ENCODE results near the gene TGFB1I1.
"Not testable (repeated sequence)": the region's sequence is repeated elsewhere in the genome, so short reads cannot be mapped to it uniquely, and the experiment has no call there.

TGFB1I1 gene

GRCh38 chr16:31479751-31480150 is 7.8 kb downstream of the TGFB1I1 start:
- Histone ChIP-seq H4K8ac (ENCODE audit: low read depth, low read length) (no peak overlapping the region), H3K18ac (ENCODE audit: low read length) (no peak overlapping the region), H3K9me3 (replicated peaks in 1 of 2; ENCODE audit: control insufficient read depth in 2 of 2, insufficient read depth in 1 of 2, low read depth in 1 of 2, low read length in 2 of 2) (peaks cover 0 to 2% of the 10 kb centered on the region in 2 donors), H2BK15ac (ENCODE audit: low read length) (no peak overlapping the region), H2BK12ac (ENCODE audit: low read length) (no peak overlapping the region), H3K4me2 (ENCODE audit: insufficient read depth, low read length, poor library complexity, severe bottlenecking) (no peak overlapping the region), H3K79me1 (ENCODE audit: low read depth, low read length) (peaks cover 2% of the 10 kb centered on the region), H4K91ac (ENCODE audit: low read depth, low read length, poor library complexity) (no peak overlapping the region), H2BK5ac (ENCODE audit: low read length) (no peak overlapping the region), H3K23ac (ENCODE audit: low read depth, low read length, poor library complexity) (no peak overlapping the region), H2AK5ac (ENCODE audit: low read depth, low read length) (no peak overlapping the region), H3K4ac (ENCODE audit: low read length) (no peak overlapping the region), H3K27me3 (ENCODE audit: control insufficient read depth in 3 of 3, insufficient read depth in 3 of 3, low read depth in 1 of 3, low read length in 3 of 3) (peaks cover 2 to 68% (median 21%) of the 10 kb centered on the region in 3 experiments), H3K4me3 (ENCODE audit: low read length in 2 of 2) (no peak overlapping the region), H3K36me3 (replicated peaks in 1 of 2; ENCODE audit: control insufficient read depth in 2 of 2, insufficient read depth in 2 of 2, low read length in 2 of 2) (peaks cover 0 to 18% of the 10 kb centered on the region in 2 donors), H2AFZ (ENCODE audit: low read length) (no peak overlapping the region), H3K14ac (ENCODE audit: low read length) (no peak overlapping the region), H3K4me1 (ENCODE audit: control insufficient read depth in 2 of 2, insufficient read depth in 1 of 2, low read depth in 1 of 2, low read length in 2 of 2) (peaks cover 4 to 6% of the 10 kb centered on the region in 2 donors), H3K27ac (replicated peaks; ENCODE audit: low read length) (no peak overlapping the region), H3K9ac (ENCODE audit: low read depth, low read length, poor library complexity) (no peak overlapping the region), H2BK120ac (ENCODE audit: low read depth, low read length) (no peak overlapping the region)
- WGBS, 2 donors (ENCODE audit: extremely low coverage in 2 of 2, insufficient read length in 2 of 2, insufficient replicate concordance in 1 of 2) = no CpG with 5 or more reads among the region's 9 CpGs
- no peak for DNase-seq (ENCODE audit: low spot score)

- Histone ChIP-seq H3K27ac (replicated peaks; ENCODE audit: low read length) (no peak overlapping the region), H4K91ac (ENCODE audit: low read depth, low read length, poor library complexity) (no peak overlapping the region), H3K9ac (ENCODE audit: low read depth, low read length, poor library complexity) (no peak overlapping the region), H3K79me1 (ENCODE audit: low read depth, low read length) (peaks cover 2% of the 10 kb centered on the region), H2BK5ac (ENCODE audit: low read length) (no peak overlapping the region), H2BK12ac (ENCODE audit: low read length) (no peak overlapping the region), H3K18ac (ENCODE audit: low read length) (no peak overlapping the region), H4K8ac (ENCODE audit: low read depth, low read length) (no peak overlapping the region), H2BK120ac (ENCODE audit: low read depth, low read length) (no peak overlapping the region), H3K9me3 (replicated peaks in 1 of 2; ENCODE audit: control insufficient read depth in 2 of 2, insufficient read depth in 1 of 2, low read depth in 1 of 2, low read length in 2 of 2) (peaks cover 0 to 2% of the 10 kb centered on the region in 2 donors), H2AFZ (ENCODE audit: low read length) (no peak overlapping the region), H3K4me3 (ENCODE audit: low read length in 2 of 2) (no peak overlapping the region), H3K14ac (ENCODE audit: low read length) (no peak overlapping the region), H3K23ac (ENCODE audit: low read depth, low read length, poor library complexity) (no peak overlapping the region), H3K4ac (ENCODE audit: low read length) (no peak overlapping the region), H2BK15ac (ENCODE audit: low read length) (no peak overlapping the region), H2AK5ac (ENCODE audit: low read depth, low read length) (no peak overlapping the region), H3K4me1 (ENCODE audit: control insufficient read depth in 2 of 2, insufficient read depth in 1 of 2, low read depth in 1 of 2, low read length in 2 of 2) (peaks cover 4 to 6% of the 10 kb centered on the region in 2 donors), H3K36me3 (replicated peaks in 1 of 2; ENCODE audit: control insufficient read depth in 2 of 2, insufficient read depth in 2 of 2, low read length in 2 of 2) (peaks cover 0 to 7% of the 10 kb centered on the region in 2 donors), H3K4me2 (ENCODE audit: insufficient read depth, low read length, poor library complexity, severe bottlenecking) (no peak overlapping the region), H3K27me3 (ENCODE audit: control insufficient read depth in 3 of 3, insufficient read depth in 3 of 3, low read depth in 1 of 3, low read length in 3 of 3) (peaks cover 8 to 68% (median 17%) of the 10 kb centered on the region in 3 experiments)
- WGBS, 2 donors (ENCODE audit: extremely low coverage in 2 of 2, insufficient read length in 2 of 2, insufficient replicate concordance in 1 of 2) = no CpG with 5 or more reads among the region's 7 CpGs
- no peak for DNase-seq (ENCODE audit: low spot score)
Measured at GRCh38 chr16:31480851-31481536, 9.0 kb downstream of the TGFB1I1 start.

GRCh38 chr16:31483081-31483480 is 11.1 kb downstream of the TGFB1I1 start, which contains the start of gene SLC5A2:
Gene SLC5A2, plus strand, starts transcription at chr16:31483123. Its CDS starts 14 bp downstream, at chr16:31483137.
- Histone ChIP-seq H2BK15ac (ENCODE audit: low read length) (no peak within 1 kb of the TSS), H3K4me2 (ENCODE audit: insufficient read depth, low read length, poor library complexity, severe bottlenecking) (no peak within 1 kb of the TSS), H3K4me3 (ENCODE audit: low read length in 2 of 2) (no peak within 1 kb of the TSS), H3K79me1 (ENCODE audit: low read depth, low read length) (no peaks in the 10 kb centered on the region), H4K8ac (ENCODE audit: low read depth, low read length) (no peak within 1 kb of the TSS), H3K14ac (ENCODE audit: low read length) (no peak within 1 kb of the TSS), H2BK5ac (ENCODE audit: low read length) (no peak within 1 kb of the TSS), H3K18ac (ENCODE audit: low read length) (no peak within 1 kb of the TSS), H2BK120ac (ENCODE audit: low read depth, low read length) (no peak within 1 kb of the TSS), H3K9ac (ENCODE audit: low read depth, low read length, poor library complexity) (no peak within 1 kb of the TSS), H2BK12ac (ENCODE audit: low read length) (no peak within 1 kb of the TSS), H3K4me1 (ENCODE audit: control insufficient read depth in 2 of 2, insufficient read depth in 1 of 2, low read depth in 1 of 2, low read length in 2 of 2) (peaks cover 4 to 5% of the 10 kb centered on the region in 2 donors), H2AFZ (ENCODE audit: low read length) (no peak within 1 kb of the TSS), H3K36me3 (replicated peaks in 1 of 2; ENCODE audit: control insufficient read depth in 2 of 2, insufficient read depth in 2 of 2, low read length in 2 of 2) (peaks cover 0 to 1% of the 10 kb centered on the region in 2 donors), H3K27ac (replicated peaks; ENCODE audit: low read length) (no peak within 1 kb of the TSS), H3K9me3 (replicated peaks in 1 of 2; ENCODE audit: control insufficient read depth in 2 of 2, insufficient read depth in 1 of 2, low read depth in 1 of 2, low read length in 2 of 2) (peaks cover 0 to 2% of the 10 kb centered on the region in 2 donors), H3K23ac (ENCODE audit: low read depth, low read length, poor library complexity) (no peak within 1 kb of the TSS), H2AK5ac (ENCODE audit: low read depth, low read length) (no peak within 1 kb of the TSS), H4K91ac (ENCODE audit: low read depth, low read length, poor library complexity) (no peak within 1 kb of the TSS), H3K4ac (ENCODE audit: low read length) (no peak within 1 kb of the TSS), H3K27me3 (ENCODE audit: control insufficient read depth in 3 of 3, insufficient read depth in 3 of 3, low read depth in 1 of 3, low read length in 3 of 3) (peaks cover 13 to 69% (median 15%) of the 10 kb centered on the region in 3 experiments)
- no CpG with 5 or more reads among the region's 4 CpGs for WGBS, 2 donors (ENCODE audit: extremely low coverage in 2 of 2, insufficient read length in 2 of 2, insufficient replicate concordance in 1 of 2)
- DNase-seq (ENCODE audit: low spot score) = no peak

GRCh38 chr16:31484048-31484447 is 12.1 kb downstream of the TGFB1I1 start:
- H3K4me2 ChIP-seq (ENCODE audit: insufficient read depth, low read length, poor library complexity, severe bottlenecking); H4K91ac ChIP-seq (ENCODE audit: low read depth, low read length, poor library complexity); H3K23ac ChIP-seq (ENCODE audit: low read depth, low read length, poor library complexity); H3K18ac ChIP-seq (ENCODE audit: low read length); H2BK15ac ChIP-seq (ENCODE audit: low read length); H3K9ac ChIP-seq (ENCODE audit: low read depth, low read length, poor library complexity); H3K9me3 ChIP-seq (replicated peaks in 1 of 2; ENCODE audit: control insufficient read depth in 2 of 2, insufficient read depth in 1 of 2, low read depth in 1 of 2, low read length in 2 of 2); H3K4ac ChIP-seq (ENCODE audit: low read length); H3K36me3 ChIP-seq (replicated peaks in 1 of 2; ENCODE audit: control insufficient read depth in 2 of 2, insufficient read depth in 2 of 2, low read length in 2 of 2); H4K8ac ChIP-seq (ENCODE audit: low read depth, low read length); H2BK5ac ChIP-seq (ENCODE audit: low read length); H3K79me1 ChIP-seq (ENCODE audit: low read depth, low read length); H2BK12ac ChIP-seq (ENCODE audit: low read length); H2BK120ac ChIP-seq (ENCODE audit: low read depth, low read length); H3K14ac ChIP-seq (ENCODE audit: low read length); H3K4me3 ChIP-seq (ENCODE audit: low read length in 2 of 2); H3K27ac ChIP-seq (replicated peaks; ENCODE audit: low read length); H2AK5ac ChIP-seq (ENCODE audit: low read depth, low read length); DNase-seq (ENCODE audit: low spot score): not testable (repeated sequence)
- H2AFZ ChIP-seq (ENCODE audit: low read length) = peak overlapping the region; percentile 87
- peaks cover 4 to 11% of the 10 kb centered on the region in 2 donors for H3K4me1 ChIP-seq (ENCODE audit: control insufficient read depth in 2 of 2, insufficient read depth in 1 of 2, low read depth in 1 of 2, low read length in 2 of 2)
- WGBS, 2 donors (ENCODE audit: extremely low coverage in 2 of 2, insufficient read length in 2 of 2, insufficient replicate concordance in 1 of 2) = no CpG with 5 or more reads among the region's 4 CpGs
- peaks cover 15 to 71% (median 19%) of the 10 kb centered on the region in 3 experiments for H3K27me3 ChIP-seq (ENCODE audit: control insufficient read depth in 3 of 3, insufficient read depth in 3 of 3, low read depth in 1 of 3, low read length in 3 of 3)

Measured in neuronal stem cell (in vitro differentiated cells).